HG03558 (cell line): ENCODE data around the gene ZNF576.
"Not testable (repeated sequence)": the region's sequence is repeated elsewhere in the genome, so short reads cannot be mapped to it uniquely, and the experiment has no call there.

ENCODE experiments used
- ATAC-seq: cut with Tn5 transposase; IDR thresholded peaks from one replicate; pipeline ENCODE4 v1.9.1; 2021; ENCODE audit warnings: moderate number of reproducible peaks; ENCODE audit not compliant: unreplicated experiment; ENCODE audit errors: extremely low read depth

Gene ZNF576

DNA sequence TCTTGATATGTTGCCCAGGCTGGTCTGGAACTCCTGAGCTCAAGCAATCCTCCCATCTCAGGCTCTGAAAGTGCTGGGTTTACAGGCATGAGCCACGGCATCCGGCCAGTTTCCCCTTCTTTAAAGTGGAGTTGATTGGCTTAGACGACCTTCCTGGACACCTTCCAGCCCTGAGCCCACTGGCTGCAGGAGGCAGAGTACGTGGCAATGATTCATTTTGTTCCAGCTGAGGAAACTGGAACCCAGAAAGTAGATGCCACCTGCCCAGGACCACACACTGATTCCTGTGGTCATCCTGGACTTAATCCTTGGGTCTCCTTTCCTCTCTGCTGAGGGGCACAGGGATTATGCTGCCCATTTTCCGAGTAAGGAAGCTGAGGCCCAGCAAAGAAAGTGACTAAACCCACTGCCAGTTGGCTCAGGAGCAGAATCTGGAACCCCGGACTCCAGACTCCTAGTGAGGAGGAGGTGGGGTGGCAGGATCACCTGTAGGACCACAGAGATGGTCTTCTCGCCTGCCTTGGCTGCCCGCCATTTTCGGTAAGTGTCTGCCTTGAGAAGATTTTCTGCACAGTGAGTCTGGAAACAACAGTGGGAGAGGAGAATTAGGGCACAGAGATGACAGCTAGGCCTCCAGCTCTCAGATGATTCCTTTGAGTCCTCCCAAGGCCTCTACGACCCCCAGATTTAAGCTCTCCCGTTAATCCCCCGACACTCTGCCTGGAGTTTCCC is 21.8 kb upstream of the ZNF576 start:
- ATAC-seq: no peak

DNA sequence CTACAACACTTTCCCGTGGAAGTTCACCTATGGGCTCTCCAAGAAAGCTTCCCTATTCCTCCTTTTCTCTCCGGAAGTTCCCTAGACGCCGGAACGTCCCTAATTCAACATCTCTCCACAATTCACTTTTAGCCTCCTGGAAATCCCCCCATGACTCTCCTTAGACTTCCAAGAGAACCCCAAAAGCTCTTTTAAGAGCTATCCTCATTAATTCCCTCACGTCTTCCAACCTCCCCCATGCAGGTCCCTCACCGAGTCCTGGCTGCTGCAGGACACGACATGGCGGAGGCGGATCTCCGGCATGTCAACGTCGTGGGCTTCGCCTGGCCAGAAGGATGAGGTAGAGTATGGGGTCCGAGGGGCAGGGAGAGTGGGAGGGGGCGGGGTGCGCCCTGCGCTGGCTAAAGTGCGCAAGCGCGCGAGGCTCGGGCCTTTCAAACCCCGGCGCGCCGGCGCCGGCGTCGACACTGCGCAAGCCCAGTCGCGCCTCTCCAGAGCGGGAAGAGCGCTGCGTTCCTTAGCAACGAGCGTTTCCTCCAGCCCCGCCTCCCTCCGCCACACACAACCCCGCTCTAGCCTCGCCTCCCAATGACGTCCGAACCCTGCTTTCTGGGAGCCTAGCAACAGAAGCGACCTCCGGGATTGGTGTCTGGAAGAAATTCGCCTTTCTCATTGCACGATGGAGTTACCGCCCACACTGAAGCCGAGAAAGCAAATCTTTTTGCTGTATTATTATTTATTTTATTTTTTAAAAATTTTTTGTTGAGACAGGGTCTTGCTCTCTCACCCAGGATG is 21.0 kb upstream of the ZNF576 start, which contains the start of the genes PINLYP and XRCC1:
PINLYP (plus strand) TSS at position 646 of the 795 bp plus-strand sequence. CDS start 1,391 bp downstream, outside the sequence.
XRCC1 (minus strand) TSS at position 372 of the 795 bp plus-strand sequence; CDS start at position 303, 69 bp downstream.
- ATAC-seq: peak; percentile 75

DNA sequence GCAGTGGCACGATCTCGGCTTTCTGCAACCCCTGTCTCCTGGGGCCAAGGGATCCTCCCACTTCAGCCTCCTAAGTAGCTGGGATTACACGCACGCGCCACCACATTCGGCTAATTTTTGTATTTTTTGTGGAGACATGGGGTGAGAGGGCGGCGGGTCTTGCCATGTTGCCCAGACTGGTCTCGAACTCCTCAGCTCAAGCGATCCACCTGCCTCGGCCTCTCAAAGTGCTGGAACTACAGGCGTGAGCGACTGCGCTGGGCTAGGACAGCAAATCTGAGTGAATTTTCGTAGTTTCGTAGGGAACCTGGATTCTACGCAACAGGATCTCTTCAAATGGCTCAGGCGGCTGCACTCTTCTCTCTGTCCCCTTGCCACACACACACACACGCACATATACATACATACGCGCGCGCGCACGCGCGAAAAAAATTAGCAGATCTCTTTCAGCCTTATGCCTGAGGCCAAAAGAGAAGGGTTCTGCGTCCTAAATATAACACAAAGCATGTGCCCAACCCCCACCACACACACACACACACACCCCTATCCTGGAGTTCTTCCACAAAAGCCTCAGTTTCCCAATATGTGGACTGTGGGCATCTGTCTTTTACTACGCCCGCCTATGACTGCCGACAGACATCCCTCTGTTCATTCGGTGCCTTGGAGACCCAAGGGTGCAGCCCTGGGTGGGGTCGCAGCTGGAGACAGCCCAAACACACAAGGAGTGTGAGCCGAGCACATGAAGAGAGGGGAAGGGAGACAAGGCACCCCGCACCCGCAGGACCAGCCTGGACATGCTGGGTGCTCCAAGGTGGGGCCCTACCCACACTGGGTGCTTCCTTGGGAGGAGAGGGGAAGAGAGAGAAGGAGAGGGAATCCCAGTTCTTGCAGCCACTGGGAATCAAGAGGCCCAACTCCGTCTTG is 20.2 kb upstream of the ZNF576 start:
- ATAC-seq: no peak

DNA sequence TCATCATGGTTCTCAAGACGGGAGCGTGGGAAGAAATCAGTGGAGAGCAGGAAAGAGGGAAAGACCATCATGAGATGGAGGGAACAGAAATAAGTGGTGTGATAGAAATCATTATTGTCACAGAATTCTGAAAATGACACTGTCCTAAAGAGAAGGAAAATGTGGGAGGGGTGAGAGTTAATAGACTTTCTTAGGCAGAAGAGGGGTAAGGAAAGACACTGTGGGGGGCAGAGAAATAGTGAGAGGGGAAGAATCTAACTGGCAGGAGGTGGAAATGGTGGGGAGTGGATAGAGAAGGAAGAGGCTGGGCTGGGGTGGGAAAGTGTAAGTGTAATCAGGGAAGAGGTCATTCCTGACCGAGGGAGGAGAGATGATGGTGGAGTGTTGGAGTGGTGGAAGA is 17.6 kb upstream of the ZNF576 start:
- ATAC-seq: no peak

DNA sequence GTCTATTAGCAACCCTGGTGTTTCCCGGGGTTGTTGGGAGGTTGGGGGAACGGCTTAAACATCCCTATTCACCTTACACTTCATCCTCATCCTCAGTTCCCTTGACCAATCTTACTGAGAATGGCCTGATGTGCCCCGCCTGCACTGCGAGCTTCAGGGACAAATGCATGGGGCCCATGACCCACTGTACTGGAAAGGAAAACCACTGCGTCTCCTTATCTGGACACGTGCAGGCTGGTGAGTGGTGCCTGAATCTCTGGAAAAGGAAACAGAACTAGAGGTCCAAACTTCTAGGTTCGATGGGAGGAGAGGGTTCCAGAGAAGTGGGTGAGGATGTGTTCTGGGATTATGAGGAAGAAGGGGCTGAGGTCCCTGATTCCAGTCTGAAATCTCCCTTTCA is 14.9 kb upstream of the ZNF576 start:
- ATAC-seq: no peak

DNA sequence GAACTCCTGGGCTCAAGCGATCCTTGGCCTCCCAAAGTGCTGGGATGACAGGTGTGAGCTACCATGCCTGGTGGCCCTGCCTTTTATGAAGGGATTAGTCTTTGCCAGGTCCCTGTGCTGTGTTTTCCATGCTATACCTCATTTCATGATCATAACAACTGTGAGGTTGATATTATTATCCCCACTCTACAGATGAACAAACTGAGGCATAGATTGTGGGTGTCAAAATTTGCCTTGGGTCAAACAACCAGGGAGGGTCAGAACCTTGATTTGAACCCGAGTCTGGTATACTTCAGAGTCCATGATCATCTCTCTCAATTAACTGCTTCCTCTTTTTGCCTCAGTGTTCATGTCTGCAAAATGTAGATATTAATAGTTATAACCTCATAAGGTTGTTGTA is 13.9 kb upstream of the ZNF576 start:
- no peak for ATAC-seq

DNA sequence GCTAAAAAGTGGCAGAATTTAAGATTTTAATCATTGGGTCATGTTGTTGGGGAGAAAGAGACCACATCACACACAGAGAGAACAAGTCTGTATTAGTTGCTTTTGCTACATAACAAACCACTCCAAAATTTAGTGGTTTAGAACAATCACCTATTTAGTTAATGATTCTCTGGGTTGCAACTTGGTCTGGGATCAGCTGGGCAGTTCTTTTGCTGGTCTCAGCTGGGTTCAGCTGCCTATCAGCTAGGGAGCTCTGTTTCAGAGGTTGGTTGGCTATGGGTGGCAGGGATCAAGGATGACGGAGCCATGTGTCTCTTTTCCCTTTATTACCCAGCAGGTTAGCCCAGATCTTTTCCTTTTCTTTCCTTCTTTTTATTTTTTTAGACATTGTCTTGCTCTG is 11.9 kb upstream of the ZNF576 start:
- no peak for ATAC-seq

DNA sequence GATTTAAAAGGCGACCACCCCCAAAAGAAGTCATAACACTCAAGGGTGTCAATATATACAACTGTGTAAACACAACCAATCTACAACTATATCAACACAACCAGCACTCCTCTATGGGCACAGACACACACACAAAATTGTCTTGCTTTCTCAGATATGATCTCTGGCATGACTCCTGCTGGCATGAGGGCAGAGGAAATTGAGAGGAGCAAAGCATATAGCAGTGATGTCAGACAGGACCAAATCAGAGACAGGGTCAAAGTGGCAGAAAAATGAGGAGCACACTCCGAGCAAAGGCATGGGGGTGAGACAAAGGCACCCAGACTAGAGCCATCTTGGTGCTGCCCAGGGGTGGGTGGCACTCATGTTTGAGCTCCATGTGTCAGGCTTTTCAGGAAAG is 10.0 kb upstream of the ZNF576 start:
- ATAC-seq: no peak

DNA sequence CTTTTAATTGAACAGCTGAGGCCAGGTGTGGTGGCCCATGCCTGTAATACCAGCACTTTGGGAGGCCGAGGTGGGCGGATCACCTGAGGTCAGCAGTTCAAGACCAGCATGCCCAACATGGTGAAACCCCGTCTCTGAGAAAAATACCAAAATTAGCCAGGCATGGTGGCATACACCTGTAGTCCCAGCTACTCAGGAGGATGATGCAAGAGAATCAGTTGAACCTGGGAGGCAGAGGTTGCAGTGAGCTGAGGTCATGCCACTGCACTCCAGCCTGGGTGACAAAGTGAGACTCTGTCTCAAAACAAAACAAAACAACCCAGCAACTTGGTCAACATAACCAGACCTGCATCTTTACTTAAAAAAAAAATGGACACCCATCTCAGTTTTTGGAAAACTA is 9.4 kb upstream of the ZNF576 start:
- ATAC-seq: not testable (repeated sequence)

DNA sequence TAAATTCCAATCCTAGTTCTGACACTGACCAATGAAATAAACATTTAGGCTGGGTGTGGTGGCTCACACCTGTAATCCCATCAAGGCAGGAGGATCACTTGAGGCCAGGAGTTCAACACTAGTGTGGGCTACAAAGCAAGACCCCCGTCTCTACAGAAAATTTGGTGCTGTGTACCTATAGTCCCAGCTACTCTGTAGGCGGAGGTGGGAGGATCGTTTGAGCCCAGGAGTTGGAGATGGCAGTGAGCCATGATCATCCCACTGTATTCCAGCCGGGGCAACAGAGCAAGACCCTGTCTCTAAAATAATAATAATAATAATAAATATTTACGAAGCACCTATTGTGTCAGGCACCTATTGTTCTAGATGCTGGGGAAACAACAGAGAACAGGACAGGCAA is 7.1 kb upstream of the ZNF576 start:
- ATAC-seq: no peak

DNA sequence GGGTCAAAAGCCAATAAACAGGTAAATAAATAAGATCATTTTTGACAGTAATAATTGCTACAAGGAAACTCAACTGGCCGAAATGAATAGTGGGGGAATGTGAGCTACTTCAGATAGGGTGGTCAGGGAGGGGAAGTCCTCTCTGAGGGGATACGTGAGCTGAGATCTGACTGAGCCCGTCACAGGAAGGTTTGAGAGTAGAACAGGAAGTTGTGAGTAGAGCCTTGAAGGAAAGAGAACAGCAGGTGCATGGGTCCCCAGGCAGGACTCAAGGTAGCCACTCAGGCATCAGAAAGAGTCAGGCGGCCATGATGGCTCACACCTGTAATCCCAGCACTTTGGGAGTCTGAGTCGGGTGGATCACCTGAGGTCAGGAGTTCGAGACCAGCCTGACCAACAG is 6.7 kb upstream of the ZNF576 start:
- no peak for ATAC-seq

DNA sequence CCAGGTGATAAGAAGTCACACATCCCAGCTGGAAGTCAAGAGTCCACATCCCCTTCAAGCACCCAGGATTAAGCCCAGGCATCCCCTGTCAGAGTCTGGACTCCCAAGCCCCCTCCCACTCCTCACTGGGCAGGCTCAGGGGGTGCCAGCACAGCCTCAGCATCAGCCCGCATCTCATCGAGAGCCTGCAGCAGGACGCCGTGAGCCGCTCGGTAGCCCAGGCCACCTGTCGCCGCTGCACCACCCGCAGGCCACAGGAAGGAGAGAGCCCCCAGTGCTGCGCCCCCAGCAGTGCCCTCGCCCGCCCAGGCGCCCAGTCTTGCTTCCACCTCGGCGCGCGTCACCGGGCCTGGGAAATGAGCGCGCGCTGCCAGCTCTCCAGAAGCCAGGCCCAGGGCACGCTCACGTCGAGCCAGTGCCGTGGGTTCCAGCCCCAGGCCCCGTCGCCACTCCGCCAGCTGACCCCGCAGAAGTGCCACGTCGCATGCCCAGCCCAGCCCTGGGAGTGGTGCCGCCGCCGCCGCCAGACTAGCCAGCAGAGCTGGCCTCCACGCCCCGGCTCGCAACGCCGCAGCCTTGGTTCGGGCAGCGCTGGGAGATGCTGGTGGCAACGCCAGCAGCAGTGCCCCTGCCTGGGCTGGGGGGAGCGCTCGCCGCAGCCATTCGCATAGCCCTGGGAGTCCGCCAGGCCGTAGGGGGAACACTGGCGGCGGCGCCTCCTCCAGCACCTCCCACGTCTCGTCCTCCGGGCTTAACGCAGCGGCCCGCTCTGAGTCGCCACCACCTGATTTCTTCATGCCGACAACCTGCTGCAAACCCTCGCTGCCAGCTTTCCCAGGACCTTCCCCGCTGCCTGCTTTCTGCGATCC is 4.3 kb upstream of the ZNF576 start:
- ATAC-seq: no peak

DNA sequence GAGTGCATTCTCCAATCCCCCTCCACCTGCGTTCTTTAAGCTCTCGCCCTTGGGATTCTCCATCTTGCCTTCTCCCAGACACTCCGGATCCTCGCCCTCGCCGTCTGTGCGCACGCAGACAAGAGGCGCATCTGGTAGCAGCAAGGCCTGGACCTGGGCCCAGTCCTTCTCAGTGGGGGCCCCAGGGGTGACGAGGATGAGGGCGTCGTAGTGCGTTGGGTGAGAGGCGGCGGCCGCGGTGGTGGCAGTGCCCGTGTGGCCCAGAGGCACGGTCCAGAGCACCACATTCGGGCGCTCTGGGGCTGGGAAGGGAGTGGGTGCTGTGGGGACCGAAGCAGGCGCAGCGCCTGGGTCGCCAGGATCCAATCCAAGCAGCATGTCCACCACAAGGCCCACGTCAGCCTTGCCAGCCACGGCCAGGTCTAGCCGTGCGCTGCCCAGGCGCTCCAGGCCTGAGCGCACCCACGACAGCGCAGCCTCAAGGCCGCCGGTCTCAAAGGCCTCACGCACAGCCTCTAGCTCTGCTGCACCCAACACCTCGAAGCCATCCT is 3.5 kb upstream of the ZNF576 start:
- no peak for ATAC-seq

DNA sequence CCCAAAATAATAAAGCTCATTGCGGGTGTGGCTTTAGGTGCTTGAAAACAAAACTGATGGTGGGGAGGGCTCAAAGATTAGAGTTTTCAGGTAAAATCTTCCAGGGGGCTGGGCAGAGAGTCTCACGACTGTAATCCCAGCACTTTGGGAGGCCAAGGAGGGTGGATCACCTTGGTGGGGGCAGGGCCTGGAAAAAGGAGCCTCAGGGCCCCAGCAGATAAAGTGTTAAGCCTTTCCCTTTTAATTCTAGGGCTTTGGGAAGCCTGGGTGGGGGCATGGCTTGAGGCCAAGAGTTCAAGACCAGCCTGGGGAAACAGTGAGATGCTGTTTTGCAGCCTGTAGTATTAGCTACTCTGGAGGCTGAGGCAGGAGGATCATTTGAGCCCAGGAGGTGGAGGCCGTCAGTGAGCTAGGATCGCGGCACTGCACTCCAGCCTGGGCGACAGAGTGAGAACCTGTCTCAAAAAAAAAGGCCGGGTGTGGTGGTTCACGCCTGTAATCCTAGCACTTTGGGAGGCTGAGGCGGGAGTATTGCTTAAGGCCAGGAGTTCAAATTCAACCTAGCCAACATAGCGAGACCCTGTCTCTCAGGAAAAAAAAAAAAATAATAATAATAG is 2.2 kb upstream of the ZNF576 start:
- ATAC-seq: no peak

DNA sequence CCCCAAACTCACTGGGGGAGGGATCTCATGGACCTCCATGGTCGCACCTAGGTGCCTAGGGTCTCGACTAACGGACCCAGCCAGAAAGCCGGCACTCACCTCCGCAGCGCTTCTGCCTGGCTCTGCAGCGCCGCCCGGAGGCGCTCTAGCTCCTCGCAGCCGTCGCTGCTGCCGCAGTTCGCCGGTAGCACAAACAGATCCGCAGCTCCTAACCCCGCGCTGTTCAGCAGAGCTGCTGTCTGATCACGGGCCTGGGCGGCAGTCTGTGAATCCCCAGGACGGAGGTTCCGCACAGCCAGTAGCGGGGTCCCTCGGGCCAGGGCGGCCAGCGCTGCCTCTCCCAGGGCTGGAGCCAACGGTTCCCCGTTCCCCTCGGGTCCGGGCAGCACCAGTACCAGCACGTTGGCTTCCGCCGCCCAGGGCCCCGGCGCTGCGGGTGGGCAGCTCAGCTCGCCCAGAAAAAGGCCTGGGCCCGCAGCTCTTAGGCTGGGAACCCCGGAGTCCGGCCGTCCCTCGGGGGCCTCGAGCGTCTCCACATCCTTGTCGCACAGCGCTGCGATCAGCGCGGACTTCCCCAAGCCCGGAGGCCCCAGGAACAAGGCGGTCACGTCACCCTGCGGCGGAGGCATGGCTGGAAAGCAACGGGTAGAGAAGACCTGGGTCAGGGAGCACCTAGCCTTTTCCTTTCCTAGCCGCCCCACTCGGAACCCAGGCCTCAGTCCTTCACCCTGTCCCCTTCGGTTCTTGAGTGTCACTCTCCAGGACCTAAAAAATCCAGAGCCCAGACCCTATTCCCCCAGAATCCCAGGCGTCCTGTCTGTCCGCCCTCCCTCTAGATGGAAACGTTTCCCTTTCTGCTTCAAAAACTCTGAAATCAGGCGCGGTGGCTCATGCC is 1.4 kb upstream of the ZNF576 start:
- ATAC-seq: no peak

DNA sequence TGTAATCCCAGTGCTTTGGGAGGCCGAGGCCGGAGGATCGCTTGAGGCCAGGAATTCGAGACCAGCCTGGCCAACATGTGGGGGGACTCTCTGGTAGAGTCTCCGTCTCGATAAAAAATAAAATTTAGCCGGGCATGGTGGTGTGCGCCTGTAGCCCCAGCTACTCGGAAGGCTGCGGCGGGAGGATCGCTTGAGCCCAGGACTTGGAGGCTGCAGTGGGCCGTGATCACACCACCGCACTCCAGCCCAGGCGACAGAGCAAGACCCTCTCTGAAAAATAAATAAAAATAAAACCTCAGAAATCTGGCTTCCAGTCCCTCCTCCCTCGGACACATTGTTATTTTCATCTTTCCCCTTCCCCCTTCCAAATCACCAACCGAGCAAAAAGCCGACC is 793 bp upstream of the ZNF576 start:
- ATAC-seq: no peak

DNA sequence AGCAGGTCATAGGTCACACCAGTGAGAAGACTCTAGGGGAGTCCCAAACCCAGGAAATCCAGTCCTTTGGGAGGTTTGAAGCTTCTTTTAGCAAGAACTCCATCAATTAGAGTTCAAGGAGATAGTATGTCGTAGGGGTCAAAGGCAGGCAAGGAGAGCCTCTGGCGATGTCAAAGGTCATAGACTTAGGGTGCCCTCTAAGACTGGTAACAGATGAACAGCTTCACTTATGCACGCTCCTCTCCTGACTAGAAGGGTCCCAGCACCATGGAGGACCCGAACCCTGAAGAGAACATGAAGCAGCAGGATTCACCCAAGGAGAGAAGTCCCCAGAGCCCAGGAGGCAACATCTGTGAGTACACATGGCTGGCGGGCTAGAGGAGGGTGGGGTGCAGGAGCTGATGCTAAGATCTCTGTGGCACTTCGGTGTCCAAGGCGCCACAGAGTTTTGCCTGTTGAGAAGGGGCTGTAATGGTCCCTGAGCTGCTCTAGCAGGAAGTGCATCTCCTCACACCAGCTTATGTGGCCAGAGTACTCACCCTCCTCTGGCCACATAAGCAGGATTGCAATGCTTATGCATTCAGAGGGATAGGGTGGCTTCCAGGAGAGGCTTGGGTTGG is 557 bp downstream of the ZNF576 start:
- no peak for ATAC-seq
